ENCODE results near the gene WHRN. TPM values are rescaled to one million over a fixed set of nuclear protein-coding genes. Genes with fewer than 3 reads are reported as not detected.
A peak's percentile ranks its signal among the peaks of the same experiment; 100 is the strongest.

Gene WHRN
- total and polyA plus RNA-seq, 2 of the 13 experiments (the other 11 are each of a cell fraction or from before 2014, with no cell fraction given), result 2.3 to 5.3 TPM

- Histone ChIP-seq H3K27me3 (ENCODE audit: control insufficient read depth in 1 of 2, insufficient read depth in 2 of 2, low read length in 2 of 2) (no peaks in the 10 kb centered on the region), H4K20me1 (ENCODE audit: insufficient read depth, low read length) (no peaks in the 10 kb centered on the region), H3K79me2 (ENCODE audit: insufficient read depth, low read length) (no peaks in the 10 kb centered on the region), H3K4me1 (ENCODE audit: insufficient read depth, low read length) (peaks cover 48% of the 10 kb centered on the region), H3K9ac (ENCODE audit: insufficient read depth, low read depth, low read length) (peak overlapping the region; percentile 64; the same call in 1 of the 2 replicates), H2AFZ (ENCODE audit: low read length) (no peak overlapping the region), H3K4me2 (ENCODE audit: low read depth, low read length) (peak overlapping the region; percentile 88), H3K9me3 (ENCODE audit: low read length) (no peaks in the 10 kb centered on the region), H3K4me3 (replicated peaks in 1 of 3; ENCODE audit: insufficient read depth in 1 of 3, low read depth in 2 of 3, low read length in 3 of 3) (peak overlapping the region in 1 of 3 experiments; percentile 12; a peak in 2 of 6 replicates), H3K27ac (ENCODE audit: extremely low read length, insufficient read depth, low read length) (peak overlapping the region; percentile 35), H3K36me3 (replicated peaks in 1 of 2; ENCODE audit: control insufficient read depth in 1 of 2, insufficient read depth in 2 of 2, low read length in 2 of 2) (no peaks in the 10 kb centered on the region)
- FAIRE-seq (no peak), ATAC-seq (no peak; the same call in 2 of the 3 replicates), DNase-seq (ENCODE audit: low spot score) (peak; percentile 38)
- POLR2A ChIA-PET, result interaction anchor here (2.0 to 3.0 kb wide), 2 partner anchors 9 to 191 kb away, joined by 5 to 24 read pairs; partner anchors contain the start of genes AKNA and ATP6V1G1
- CTCF ChIA-PET (ENCODE audit: low intra/inter-chr PET ratio, low total read pairs), result no interaction called here
- intact Hi-C loops (cut with micrococcal nuclease; ENCODE audit: unreplicated experiment), result no loop called here
- WGBS (ENCODE audit: low lambda C conversion rate), result 63% methylated on average over 16 of the region's 16 CpGs
- no TSS peak for BruUV-seq (replicated peaks)
- in situ Hi-C loops (cut with HindIII; ENCODE audit: extremely low pct_ligation_motif_present, low pct_unique_long_range_greater_than_20kb), result no loop called here
- TF ChIP-seq KDM2A (CRISPR knock-in tag; IDR thresholded peaks at IDR 0.05; ENCODE audit: borderline replicate concordance, low read depth) (no peak), NCOR1 (IDR thresholded peaks at IDR 0.05; ENCODE audit: borderline replicate concordance, low read length) (no peak), STAT5B (CRISPR knock-in tag; IDR thresholded peaks at IDR 0.05) (no peak), REPIN1 (CRISPR knock-in tag; IDR thresholded peaks at IDR 0.05; ENCODE audit: borderline replicate concordance, low read depth) (peak; percentile 54; the same call in 1 of the 2 replicates), DDIT3 (CRISPR knock-in tag; IDR thresholded peaks at IDR 0.05) (peak; percentile 93), GRHL1 (CRISPR knock-in tag; conservative IDR thresholded peaks at IDR 0.05) (no peak), ZNF10 (CRISPR knock-in tag; IDR thresholded peaks at IDR 0.05; ENCODE audit: borderline replicate concordance, low read depth) (no peak), ZNF264 (CRISPR knock-in tag; IDR thresholded peaks at IDR 0.05) (no peak), ZNF589 (CRISPR knock-in tag; conservative IDR thresholded peaks at IDR 0.05) (no peak), EP300 (IDR thresholded peaks at IDR 0.05; ENCODE audit: low read depth in 2 of 2, low read length in 2 of 2) (peak in 1 of 2 experiments; percentile 13; a peak in 1 of 4 replicates), EP300 (CRISPR knock-in tag; IDR thresholded peaks at IDR 0.05; ENCODE audit: borderline replicate concordance) (peak; percentile 53; the same call in 1 of the 2 replicates), MXD4 (CRISPR knock-in tag; IDR thresholded peaks at IDR 0.05) (no peak), USF2 (IDR thresholded peaks at IDR 0.05; ENCODE audit: low read depth, low read length) (peak; percentile 36; the same call in 1 of the 2 replicates), USF2 (CRISPR knock-in tag; IDR thresholded peaks at IDR 0.05; ENCODE audit: borderline replicate concordance) (peak; percentile 59; the same call in 1 of the 2 replicates), THAP11 (CRISPR knock-in tag; IDR thresholded peaks at IDR 0.05) (peak; percentile 25; the same call in 1 of the 2 replicates), MXI1 (IDR thresholded peaks at IDR 0.05; ENCODE audit: borderline replicate concordance, low read depth, low read length) (no peak; the same call in 2 of the 3 replicates), ZNF451 (CRISPR knock-in tag; IDR thresholded peaks at IDR 0.05) (no peak), SMAD3 (CRISPR knock-in tag; IDR thresholded peaks at IDR 0.05) (no peak), CBX5 (CRISPR knock-in tag; IDR thresholded peaks at IDR 0.05; ENCODE audit: borderline replicate concordance) (peak; percentile 69; the same call in 1 of the 2 replicates), RXRB (CRISPR knock-in tag; IDR thresholded peaks at IDR 0.05; ENCODE audit: borderline replicate concordance) (no peak), NFE2L1 (CRISPR knock-in tag; IDR thresholded peaks at IDR 0.05; ENCODE audit: borderline replicate concordance) (no peak), ZNF205 (CRISPR knock-in tag; IDR thresholded peaks at IDR 0.05) (no peak)
These were observed 108.6 kb downstream of the WHRN start for GRCh38 chr9:114396558-114397218.

Data from HepG2 (cell line).